ENCODE data around the gene SLC22A13. TPM values are rescaled to one million over a fixed set of nuclear protein-coding genes. Genes with fewer than 3 reads are reported as not detected.

The SLC22A13 gene
- total and polyA plus RNA-seq, 2 experiments from 2014 or later: 0.13 to 0.66 TPM

GRCh38 chr3:38268087-38268486 is 2.5 kb downstream of the SLC22A13 start:
- no peaks in the 10 kb centered on the region for H3K36me3 ChIP-seq (ENCODE audit: insufficient read depth)
- peaks cover 26% of the 10 kb centered on the region for H3K4me1 Mint-ChIP-seq
- H3K27me3 ChIP-seq (ENCODE audit: insufficient read depth): no peaks in the 10 kb centered on the region
- H3K4me1 ChIP-seq (ENCODE audit: insufficient read depth): peaks cover 12% of the 10 kb centered on the region
- peaks cover 5% of the 10 kb centered on the region for H3K27me3 Mint-ChIP-seq (ENCODE audit: insufficient read depth, low read depth, poor library complexity)
- no peak overlapping the region for H3K4me3 ChIP-seq
- TF ChIP-seq NANOG (IDR thresholded peaks at IDR 0.05; ENCODE audit: borderline replicate concordance) (no peak), EZH2 (IDR thresholded peaks at IDR 0.05; ENCODE audit: low read depth, unreplicated experiment) (no peak), ETS1 (IDR thresholded peaks at IDR 0.05) (no peak), ZNF114 (CRISPR knock-in tag; IDR thresholded peaks at IDR 0.05) (no peak), ZNF462 (CRISPR knock-in tag; IDR thresholded peaks at IDR 0.05) (no peak), ZNF331 (CRISPR knock-in tag; IDR thresholded peaks at IDR 0.05; ENCODE audit: low read depth) (no peak), EZH2phosphoT487 (IDR thresholded peaks at IDR 0.05; ENCODE audit: unreplicated experiment) (no peak), POLR2AphosphoS5 (IDR thresholded peaks at IDR 0.05; ENCODE audit: low read depth) (no peak), STAT1 (IDR thresholded peaks at IDR 0.05; ENCODE audit: unreplicated experiment) (no peak), CTCF (conservative IDR thresholded peaks at IDR 0.05; ENCODE audit: low read depth in 2 of 2) (no peak), CREB1 (CRISPR knock-in tag; IDR thresholded peaks at IDR 0.05; ENCODE audit: low read depth) (no peak), JUNB (IDR thresholded peaks at IDR 0.05; ENCODE audit: unreplicated experiment) (no peak)
- TF ChIP-seq, protein P1, sequence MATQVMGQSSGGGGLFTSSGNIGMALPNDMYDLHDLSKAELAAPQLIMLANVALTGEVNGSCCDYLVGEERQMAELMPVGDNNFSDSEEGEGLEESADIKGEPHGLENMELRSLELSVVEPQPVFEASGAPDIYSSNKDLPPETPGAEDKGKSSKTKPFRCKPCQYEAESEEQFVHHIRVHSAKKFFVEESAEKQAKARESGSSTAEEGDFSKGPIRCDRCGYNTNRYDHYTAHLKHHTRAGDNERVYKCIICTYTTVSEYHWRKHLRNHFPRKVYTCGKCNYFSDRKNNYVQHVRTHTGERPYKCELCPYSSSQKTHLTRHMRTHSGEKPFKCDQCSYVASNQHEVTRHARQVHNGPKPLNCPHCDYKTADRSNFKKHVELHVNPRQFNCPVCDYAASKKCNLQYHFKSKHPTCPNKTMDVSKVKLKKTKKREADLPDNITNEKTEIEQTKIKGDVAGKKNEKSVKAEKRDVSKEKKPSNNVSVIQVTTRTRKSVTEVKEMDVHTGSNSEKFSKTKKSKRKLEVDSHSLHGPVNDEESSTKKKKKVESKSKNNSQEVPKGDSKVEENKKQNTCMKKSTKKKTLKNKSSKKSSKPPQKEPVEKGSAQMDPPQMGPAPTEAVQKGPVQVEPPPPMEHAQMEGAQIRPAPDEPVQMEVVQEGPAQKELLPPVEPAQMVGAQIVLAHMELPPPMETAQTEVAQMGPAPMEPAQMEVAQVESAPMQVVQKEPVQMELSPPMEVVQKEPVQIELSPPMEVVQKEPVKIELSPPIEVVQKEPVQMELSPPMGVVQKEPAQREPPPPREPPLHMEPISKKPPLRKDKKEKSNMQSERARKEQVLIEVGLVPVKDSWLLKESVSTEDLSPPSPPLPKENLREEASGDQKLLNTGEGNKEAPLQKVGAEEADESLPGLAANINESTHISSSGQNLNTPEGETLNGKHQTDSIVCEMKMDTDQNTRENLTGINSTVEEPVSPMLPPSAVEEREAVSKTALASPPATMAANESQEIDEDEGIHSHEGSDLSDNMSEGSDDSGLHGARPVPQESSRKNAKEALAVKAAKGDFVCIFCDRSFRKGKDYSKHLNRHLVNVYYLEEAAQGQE (IDR thresholded peaks at IDR 0.05; ENCODE audit: unreplicated experiment): no peak
- H3K4me2 ChIP-seq: peak overlapping the region; percentile 62; the same call in 1 of the 2 replicates
- H3K27ac ChIP-seq (ENCODE audit: low read depth): no peak overlapping the region
- no peaks in the 10 kb centered on the region for H3F3A ChIP-seq (replicated peaks; ENCODE audit: low read depth)
- 0 out of 2 replicates have a peak, but pooled peaks cover 11% of the 10 kb centered on the region for H3K9me2 ChIP-seq (ENCODE audit: insufficient read depth)
- no peaks in the 10 kb centered on the region; the same call in 2 of the 3 replicates for H3K36me3 Mint-ChIP-seq (ENCODE audit: low read depth)
- no peak overlapping the region for H3K27ac Mint-ChIP-seq
- ATAC-seq (no peak), DNase-seq (ENCODE audit: low spot score) (no peak)
- no peaks in the 10 kb centered on the region for H3K79me2 ChIP-seq (replicated peaks; ENCODE audit: insufficient read depth)
- H4K20me1 ChIP-seq (replicated peaks; ENCODE audit: insufficient read depth): no peaks in the 10 kb centered on the region; the same call in 1 of the 2 replicates
- no peak overlapping the region for H3K4me3 Mint-ChIP-seq
- no peaks in the 10 kb centered on the region for H3K9me3 Mint-ChIP-seq
- no peak overlapping the region for H2AFZ ChIP-seq
